GM18867 (cell line): ENCODE data around the gene PLEKHA8.
"Not testable (repeated sequence)": the region's sequence is repeated elsewhere in the genome, so short reads cannot be mapped to it uniquely, and the experiment has no call there.

Experiments
- ATAC-seq: cut with Tn5 transposase; IDR thresholded peaks from one replicate; pipeline ENCODE4 v1.9.1; 2021; ENCODE audit warnings: mild to moderate bottlenecking, moderate library complexity; ENCODE audit not compliant: unreplicated experiment

Gene PLEKHA8

GRCh38 chr7:30093420-30093952 lies 65.3 kb downstream of the PLEKHA8 start:
- no peak for ATAC-seq

GRCh38 chr7:30098599-30098998 lies 70.4 kb downstream of the PLEKHA8 start:
- not testable (repeated sequence) for ATAC-seq

GRCh38 chr7:30102281-30102680 lies 74.1 kb downstream of the PLEKHA8 start:
- ATAC-seq: no peak

GRCh38 chr7:30104157-30104556 lies 75.9 kb downstream of the PLEKHA8 start:
- no peak for ATAC-seq

- no peak for ATAC-seq
Measured at GRCh38 chr7:30112103-30112713, 84.0 kb downstream of the PLEKHA8 start.

- ATAC-seq: no peak
Measured at GRCh38 chr7:30113144-30113543, 84.9 kb downstream of the PLEKHA8 start.

GRCh38 chr7:30114536-30115238 lies 86.5 kb downstream of the PLEKHA8 start:
- ATAC-seq: no peak

- ATAC-seq: no peak
Measured at GRCh38 chr7:30115709-30116297, 87.6 kb downstream of the PLEKHA8 start.

GRCh38 chr7:30116771-30117170 lies 88.6 kb downstream of the PLEKHA8 start:
- ATAC-seq: no peak

- ATAC-seq: no peak
Measured at GRCh38 chr7:30117896-30118295, 89.7 kb downstream of the PLEKHA8 start.

GRCh38 chr7:30119890-30120577 lies 91.8 kb downstream of the PLEKHA8 start:
- no peak for ATAC-seq

- ATAC-seq: no peak
Measured at GRCh38 chr7:30133736-30134610, 105.8 kb downstream of the PLEKHA8 start.

GRCh38 chr7:30134611-30135300 lies 106.5 kb downstream of the PLEKHA8 start, which contains the start of gene MTURN:
MTURN (plus strand) TSS chr7:30134986; CDS start chr7:30135137, 151 bp downstream.
- ATAC-seq: peak; percentile 83

- peak; percentile 43 for ATAC-seq
Measured at GRCh38 chr7:30135301-30136116, 107.3 kb downstream of the PLEKHA8 start.

GRCh38 chr7:30136117-30136731 lies 108.0 kb downstream of the PLEKHA8 start:
- no peak for ATAC-seq

- ATAC-seq: no peak
Measured at GRCh38 chr7:30136743-30137485, 108.7 kb downstream of the PLEKHA8 start.

GRCh38 chr7:30139836-30140384 lies 111.7 kb downstream of the PLEKHA8 start:
- no peak for ATAC-seq
